ACHN (cell line): ENCODE data around the gene BDH2.

Experiments used
- DNase-seq: peaks from one replicate; pipeline ENCODE4 v3.0.0-alpha.2; 2015
- in situ Hi-C: cut with HindIII; loops from 2 replicates; pipeline ENCODE4 v1.10.0; 2017; ENCODE audit warnings: low sequenced_read_pairs, low pct_ligation_motif_present, low pct_unique_long_range_greater_than_20kb

BDH2 gene

DNA sequence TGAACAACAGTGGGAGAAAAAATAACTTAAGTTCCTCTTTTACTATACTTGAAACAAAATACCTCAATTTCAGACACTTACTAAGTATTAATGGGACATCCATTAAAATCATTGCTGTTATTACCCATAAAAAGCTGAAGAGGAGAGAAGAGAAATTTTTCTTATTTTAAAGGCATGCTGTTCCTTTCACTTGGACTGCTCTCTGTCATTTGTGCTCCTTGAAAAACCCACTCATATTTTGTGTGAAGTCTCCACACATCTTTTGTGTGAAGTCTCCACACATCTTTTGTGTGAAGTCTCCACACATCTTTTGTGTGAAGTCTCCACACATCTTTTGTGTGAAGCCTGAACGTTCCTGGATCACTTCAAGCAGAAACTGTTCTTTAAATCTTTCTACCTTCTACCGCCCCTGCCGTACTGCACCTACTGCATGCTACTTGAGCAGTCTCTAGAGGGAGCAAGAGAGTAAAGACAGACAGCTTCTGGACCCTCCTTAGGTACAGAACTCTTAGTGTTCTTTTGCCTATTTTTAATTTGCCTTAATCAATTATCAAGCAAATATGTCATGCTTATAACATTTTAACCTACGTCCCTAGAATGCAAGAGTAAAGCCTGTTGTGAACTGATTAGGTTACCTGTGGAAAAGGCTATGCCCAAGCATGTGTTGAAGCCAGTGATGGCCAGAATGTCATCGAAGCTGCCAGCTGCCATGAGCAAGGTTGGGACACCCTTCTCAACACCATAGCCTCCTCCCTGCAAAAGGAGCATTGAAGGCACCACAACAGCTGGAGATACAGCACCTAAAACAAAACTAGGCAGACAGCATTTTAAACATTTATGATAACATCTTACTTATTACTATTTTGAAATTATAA, 53.0 kb downstream of the BDH2 start:
- peak; percentile 57 for DNase-seq
- in situ Hi-C loops: no loop called here

GRCh38 chr4:103044183-103044582, 55.5 kb downstream of the BDH2 start:
- in situ Hi-C loops: no loop called here
- no peak for DNase-seq

- in situ Hi-C loops: no loop called here
Observed at GRCh38 chr4:103036169-103036568, 63.5 kb downstream of the BDH2 start.

DNA sequence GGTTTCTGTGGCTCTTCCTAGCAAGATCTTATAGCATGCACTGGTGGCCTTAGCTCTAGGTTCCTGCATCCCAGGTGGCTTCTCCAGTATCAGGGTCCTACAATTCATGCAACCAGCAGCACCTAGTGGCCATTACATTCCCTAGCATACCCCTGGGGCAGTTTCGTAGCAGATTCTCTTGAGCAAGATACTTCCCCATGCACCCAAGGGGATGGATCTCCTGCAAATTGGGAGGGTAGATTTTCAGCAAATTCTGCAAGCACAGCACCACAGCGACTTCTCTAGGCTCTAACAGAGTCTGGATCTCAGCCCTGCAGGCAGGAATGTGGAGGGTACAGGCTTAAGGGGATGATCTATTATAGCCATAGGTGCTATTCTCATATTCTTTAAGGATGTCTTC, 67.1 kb downstream of the BDH2 start:
- DNase-seq: peak; percentile 43

More at GRCh38 chr4:103036169-103036568, 63.5 kb downstream of the BDH2 start:
- no peak for DNase-seq

DNA sequence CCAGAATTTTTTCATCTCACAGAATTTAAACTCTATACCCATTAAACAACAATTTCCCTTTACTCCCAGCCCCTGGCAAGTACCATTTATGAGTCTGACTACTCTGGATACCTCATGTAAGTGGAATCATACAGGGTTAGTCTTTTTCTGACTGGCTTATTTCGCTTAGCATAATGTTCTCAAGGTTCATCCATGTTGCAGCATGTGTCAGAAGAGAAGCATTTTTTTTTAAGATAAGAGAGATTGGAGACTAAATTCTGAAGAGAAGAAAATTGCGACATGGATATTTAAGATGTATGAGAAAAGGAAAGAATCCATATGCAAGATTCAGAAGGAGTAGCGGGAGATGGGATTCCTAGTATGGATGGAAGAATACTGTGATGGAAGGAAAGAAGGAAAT, 68.8 kb downstream of the BDH2 start:
- in situ Hi-C loops: no loop called here
- DNase-seq: no peak

More for the DNA sequence above, 67.1 kb downstream of the BDH2 start:
- in situ Hi-C loops: no loop called here

- in situ Hi-C loops: no loop called here
- DNase-seq: no peak
Observed at GRCh38 chr4:103029300-103029699, 70.3 kb downstream of the BDH2 start.
